Measurements from ENCODE around the gene NME2.

Gene NME2

GRCh38 chr17:51197754-51198153, 31.5 kb downstream of the NME2 start:
- H3K36me3 ChIP-seq (ENCODE audit: control insufficient read depth in 2 of 2, insufficient read depth in 2 of 2, low read length in 2 of 2): peaks cover 34 to 48% of the 10 kb centered on the region in 2 donors
- no peak overlapping the region for H3K27ac ChIP-seq (ENCODE audit: low read depth in 2 of 2, low read length in 2 of 2)
- H3K9me3 ChIP-seq (ENCODE audit: control insufficient read depth in 2 of 2, low read length in 2 of 2): no peaks in the 10 kb centered on the region

GRCh38 chr17:51200295-51200694, 34.1 kb downstream of the NME2 start:
- no peaks in the 10 kb centered on the region for H3K4me1 ChIP-seq (ENCODE audit: control insufficient read depth in 2 of 2, insufficient read depth in 2 of 2, low read length in 2 of 2)
- no peaks in the 10 kb centered on the region for H3K27me3 ChIP-seq (ENCODE audit: control insufficient read depth in 2 of 2, insufficient read depth in 2 of 2, low read length in 2 of 2)
- no peak overlapping the region for H3K27ac ChIP-seq (ENCODE audit: low read depth in 2 of 2, low read length in 2 of 2)
- H3K9me3 ChIP-seq (ENCODE audit: control insufficient read depth in 2 of 2, low read length in 2 of 2): no peaks in the 10 kb centered on the region
- peaks cover 26 to 48% of the 10 kb centered on the region in 2 donors for H3K36me3 ChIP-seq (ENCODE audit: control insufficient read depth in 2 of 2, insufficient read depth in 2 of 2, low read length in 2 of 2)
- H3K4me3 ChIP-seq (ENCODE audit: low read length in 2 of 2): no peak overlapping the region
- H3K9ac ChIP-seq (ENCODE audit: low read depth in 1 of 2, low read length in 2 of 2): no peak overlapping the region

More at GRCh38 chr17:51197754-51198153, 31.5 kb downstream of the NME2 start:
- Histone ChIP-seq H3K4me3 (ENCODE audit: low read length in 2 of 2) (no peak overlapping the region), H3K27me3 (ENCODE audit: control insufficient read depth in 2 of 2, insufficient read depth in 2 of 2, low read length in 2 of 2) (no peaks in the 10 kb centered on the region), H3K9ac (ENCODE audit: low read depth in 1 of 2, low read length in 2 of 2) (no peak overlapping the region), H3K4me1 (ENCODE audit: control insufficient read depth in 2 of 2, insufficient read depth in 2 of 2, low read length in 2 of 2) (no peaks in the 10 kb centered on the region)

- no peaks in the 10 kb centered on the region for H3K4me1 ChIP-seq (ENCODE audit: control insufficient read depth in 2 of 2, insufficient read depth in 2 of 2, low read length in 2 of 2)
- no peaks in the 10 kb centered on the region for H3K9me3 ChIP-seq (ENCODE audit: control insufficient read depth in 2 of 2, low read length in 2 of 2)
- H3K27ac ChIP-seq (ENCODE audit: low read depth in 2 of 2, low read length in 2 of 2): no peak overlapping the region
- H3K9ac ChIP-seq (ENCODE audit: low read depth in 1 of 2, low read length in 2 of 2): no peak overlapping the region
- peaks cover 27 to 48% of the 10 kb centered on the region in 2 donors for H3K36me3 ChIP-seq (ENCODE audit: control insufficient read depth in 2 of 2, insufficient read depth in 2 of 2, low read length in 2 of 2)
- no peak overlapping the region for H3K4me3 ChIP-seq (ENCODE audit: low read length in 2 of 2)
- H3K27me3 ChIP-seq (ENCODE audit: control insufficient read depth in 2 of 2, insufficient read depth in 2 of 2, low read length in 2 of 2): no peaks in the 10 kb centered on the region
Measured at GRCh38 chr17:51200846-51201245, 34.6 kb downstream of the NME2 start.

GRCh38 chr17:51203838-51204237, 37.6 kb downstream of the NME2 start:
- Histone ChIP-seq H3K4me1 (ENCODE audit: control insufficient read depth in 2 of 2, insufficient read depth in 2 of 2, low read length in 2 of 2) (no peaks in the 10 kb centered on the region), H3K36me3 (ENCODE audit: control insufficient read depth in 2 of 2, insufficient read depth in 2 of 2, low read length in 2 of 2) (peaks cover 43 to 59% of the 10 kb centered on the region in 2 donors), H3K9me3 (ENCODE audit: control insufficient read depth in 2 of 2, low read length in 2 of 2) (no peaks in the 10 kb centered on the region), H3K27ac (ENCODE audit: low read depth in 2 of 2, low read length in 2 of 2) (no peak overlapping the region), H3K27me3 (ENCODE audit: control insufficient read depth in 2 of 2, insufficient read depth in 2 of 2, low read length in 2 of 2) (no peaks in the 10 kb centered on the region), H3K9ac (ENCODE audit: low read depth in 1 of 2, low read length in 2 of 2) (no peak overlapping the region), H3K4me3 (ENCODE audit: low read length in 2 of 2) (no peak overlapping the region)

- no peaks in the 10 kb centered on the region for H3K4me1 ChIP-seq (ENCODE audit: control insufficient read depth in 2 of 2, insufficient read depth in 2 of 2, low read length in 2 of 2)
- H3K9me3 ChIP-seq (ENCODE audit: control insufficient read depth in 2 of 2, low read length in 2 of 2): no peaks in the 10 kb centered on the region
- H3K27ac ChIP-seq (ENCODE audit: low read depth in 2 of 2, low read length in 2 of 2): no peak overlapping the region
- no peaks in the 10 kb centered on the region for H3K27me3 ChIP-seq (ENCODE audit: control insufficient read depth in 2 of 2, insufficient read depth in 2 of 2, low read length in 2 of 2)
- H3K36me3 ChIP-seq (ENCODE audit: control insufficient read depth in 2 of 2, insufficient read depth in 2 of 2, low read length in 2 of 2): peaks cover 19 to 40% of the 10 kb centered on the region in 2 donors
- H3K4me3 ChIP-seq (ENCODE audit: low read length in 2 of 2): no peak overlapping the region
- H3K9ac ChIP-seq (ENCODE audit: low read depth in 1 of 2, low read length in 2 of 2): no peak overlapping the region
Measured at GRCh38 chr17:51214920-51215319, 48.7 kb downstream of the NME2 start.

- Histone ChIP-seq H3K9me3 (ENCODE audit: control insufficient read depth in 2 of 2, low read length in 2 of 2) (no peaks in the 10 kb centered on the region), H3K36me3 (ENCODE audit: control insufficient read depth in 2 of 2, insufficient read depth in 2 of 2, low read length in 2 of 2) (peaks cover 26 to 42% of the 10 kb centered on the region in 2 donors), H3K27ac (ENCODE audit: low read depth in 2 of 2, low read length in 2 of 2) (no peak overlapping the region)
Measured at GRCh38 chr17:51217946-51218345, 51.7 kb downstream of the NME2 start.

GRCh38 chr17:51221322-51221721, 55.1 kb downstream of the NME2 start:
- H3K27ac ChIP-seq (ENCODE audit: low read depth in 2 of 2, low read length in 2 of 2): no peak overlapping the region
- no peaks in the 10 kb centered on the region for H3K27me3 ChIP-seq (ENCODE audit: control insufficient read depth in 2 of 2, insufficient read depth in 2 of 2, low read length in 2 of 2)
- H3K36me3 ChIP-seq (ENCODE audit: control insufficient read depth in 2 of 2, insufficient read depth in 2 of 2, low read length in 2 of 2): peaks cover 23 to 30% of the 10 kb centered on the region in 2 donors
- H3K9me3 ChIP-seq (ENCODE audit: control insufficient read depth in 2 of 2, low read length in 2 of 2): no peaks in the 10 kb centered on the region
- H3K4me1 ChIP-seq (ENCODE audit: control insufficient read depth in 2 of 2, insufficient read depth in 2 of 2, low read length in 2 of 2): peaks cover 0 to 4% of the 10 kb centered on the region in 2 donors
- H3K9ac ChIP-seq (ENCODE audit: low read depth in 1 of 2, low read length in 2 of 2): no peak overlapping the region
- H3K4me3 ChIP-seq (ENCODE audit: low read length in 2 of 2): no peak overlapping the region

More at GRCh38 chr17:51217946-51218345, 51.7 kb downstream of the NME2 start:
- H3K27me3 ChIP-seq (ENCODE audit: control insufficient read depth in 2 of 2, insufficient read depth in 2 of 2, low read length in 2 of 2): no peaks in the 10 kb centered on the region
- H3K9ac ChIP-seq (ENCODE audit: low read depth in 1 of 2, low read length in 2 of 2): no peak overlapping the region
- H3K4me3 ChIP-seq (ENCODE audit: low read length in 2 of 2): no peak overlapping the region
- no peaks in the 10 kb centered on the region for H3K4me1 ChIP-seq (ENCODE audit: control insufficient read depth in 2 of 2, insufficient read depth in 2 of 2, low read length in 2 of 2)

Data from mucosa of rectum (tissue), 2 donors.